22Rv1 (cell line): ENCODE results near the gene TNFRSF8.

Experiments used
- CTCF ChIP-seq: fragments of 450-650 bp; IDR thresholded peaks from 2 replicates; pipeline ENCODE4 v1.5.1; 2017; ENCODE audit warnings: mild to moderate bottlenecking
- ZFX ChIP-seq: fragments of 450-650 bp; IDR thresholded peaks from 2 replicates; pipeline ENCODE4 v1.6.1; 2017; ENCODE audit warnings: antibody characterized with exemption, borderline replicate concordance

DNA sequence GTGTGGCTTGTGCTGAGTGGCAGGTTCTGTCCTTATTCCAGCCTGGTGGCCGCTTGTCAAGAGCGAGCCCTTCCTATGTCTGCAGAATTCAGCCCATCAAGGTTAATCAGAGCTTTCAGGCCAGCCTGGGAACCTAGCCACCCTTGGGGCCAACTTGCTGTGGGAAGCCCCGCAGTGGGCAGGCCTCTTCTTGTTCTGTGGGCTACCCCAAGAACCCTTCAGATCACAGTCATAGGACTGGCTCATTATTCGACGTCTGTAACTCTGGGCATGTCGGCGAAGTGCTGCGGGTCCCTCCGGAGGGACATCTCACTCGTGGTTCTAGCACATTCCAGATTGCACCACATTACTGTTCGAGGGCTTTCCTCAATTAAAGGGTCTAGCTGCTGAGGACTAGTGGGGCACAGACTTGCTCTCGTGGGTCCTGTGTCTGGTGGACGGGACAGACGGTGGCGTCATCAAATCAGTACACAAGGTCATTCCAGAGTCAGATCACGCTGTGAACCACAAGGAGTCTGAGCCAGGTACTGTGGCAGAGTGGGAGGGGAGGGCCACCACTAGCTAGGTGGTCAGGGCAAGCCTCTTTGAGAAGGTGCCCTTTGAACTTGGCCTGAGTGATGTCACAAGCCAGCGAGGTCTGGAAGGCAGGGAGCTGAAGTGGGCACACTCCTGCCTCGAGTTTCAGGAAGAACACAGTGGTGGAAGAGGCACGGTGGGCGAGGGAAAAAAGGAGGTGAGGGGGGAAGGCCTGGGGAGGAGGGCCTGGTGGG lies 83.4 kb downstream of the TNFRSF8 start:
- TF ChIP-seq CTCF (no peak), ZFX (no peak)
